Adrenal gland (tissue), 12 donors: ENCODE data around the gene BRD4. TPM values are rescaled to one million over a fixed set of nuclear protein-coding genes. Genes with fewer than 3 reads are reported as not detected.

Experiments used
- DNase-seq, 7 donors: peaks; one replicate each; pipeline ENCODE4 v3.0.0-alpha.2; 2019 to 2020
- H3K27ac ChIP-seq, 5 donors: fragments of 200-600 bp; sonication (generic) in 4 of 5; 1 replicate in 3 of 5; 2 replicates in 2 of 5; pipeline versions ENCODE4 v1.5.1 to v1.8.0; 2016 to 2020; ENCODE audit warnings: mild to moderate bottlenecking in 1 of 5
- H3K27me3 ChIP-seq: fragments of 200-600 bp; 2 replicates; pipeline ENCODE4 v1.8.0; 2021
- H3K36me3 ChIP-seq, 2 donors: fragments of 200-600 bp; replicated peaks in 1 of 2; 1 replicate in 1 of 2; 2 replicates in 1 of 2; pipeline versions ENCODE4 v1.5.1 to v1.8.0; 2018 to 2022
- H3K4me1 ChIP-seq, 2 donors: fragments of 200-600 bp; replicated peaks in 1 of 2; 1 replicate in 1 of 2; 2 replicates in 1 of 2; pipeline versions ENCODE4 v1.5.1 to v1.8.0; 2018 to 2021
- H3K4me3 ChIP-seq, 4 donors: fragments of 200-600 bp; sonication (generic) in 3 of 4; one replicate each; pipeline ENCODE4 v1.5.1; 2016 to 2018
- H3K9me3 ChIP-seq, 3 donors: fragments of 200-600 bp; sonication (generic) in 1 of 3; replicated peaks in 1 of 3; 1 replicate in 2 of 3; 2 replicates in 1 of 3; pipeline versions ENCODE4 v1.5.1 to v1.8.0; 2016 to 2021
- CTCF ChIP-seq, 6 experiments: fragments of 450-650 bp in 4 of 6; fragments of 200-600 bp in 2 of 6; sonication (generic) in 1 of 6; IDR thresholded peaks; 1 replicate in 5 of 6; 2 replicates in 1 of 6; pipeline versions ENCODE4 v1.5.1 to v1.8.0; 2016 to 2021; ENCODE audit warnings: antibody characterized with exemption in 6 of 6, mild to moderate bottlenecking in 2 of 6, moderate library complexity in 1 of 6
- POLR2A ChIP-seq, 2 donors: fragments of 450-650 bp; IDR thresholded peaks; one replicate each; pipeline ENCODE4 v1.6.1; 2017; ENCODE audit warnings: antibody characterized with exemption in 2 of 2, mild to moderate bottlenecking in 2 of 2, moderate library complexity in 1 of 2
- WGBS, 4 donors: extraction: QIAGEN DNeasy Blood & Tissue Kit in 2 of 4; methylation state at CpG; one replicate each; pipeline versions ENCODE4 v1.1.5 to v1.1.7; 2013 to 2017; 5-methylcytosine and 5-hydroxymethylcytosine counted together
- intact Hi-C, 2 donors: fragments of 100-400 bp; cut with DNase I; formaldehyde crosslinking; loops; one replicate each; pipeline versions ENCODE4 v1.14.1 to v1.15.0; 2022 to 2023
- polyA plus RNA-seq, 3 donors: library from polyadenylated mRNA; stranded (reverse); fragments of 200-250 nt in 2 of 3; fragments of 350-450 nt in 1 of 3; fragmentation: Illumina TruSeq in 1 of 3; extraction: RNeasy Lipid Tissue Mini Kit (QIAGEN cat#74804) in 1 of 3; gene quantifications; one replicate each; pipeline ENCODE4 v1.2.3, GENCODE V29; 2013 to 2014
- total RNA-seq, 9 donors: library from RNA; depleted of rRNA in 4 of 9; stranded (reverse); fragments of >200 nt in 4 of 9; fragments of 120-200 nt in 1 of 9; fragmentation: NEBNext Ultra II Directional in 1 of 9; extraction: Animal tissue kit (Norgen Biotek cat#: 25700) in 1 of 9; gene quantifications; one replicate each; pipeline versions ENCODE4 v1.1.0 to v1.2.4, GENCODE V29; 2013 to 2023
- donor health status: healthy with polysubstance abuse.
- donor health status: Bipolar disorder and iron deficiency.
- donor health status: DM: yes; HTN: yes; CAD: no.
- donor health status: DM: no; HTN: no; CAD: no.
- donor health status: DM: no; HTN: no; CAD: no.
- donor health status: DM: yes; HTN: yes; CAD: no.

BRD4 gene
- total and polyA plus RNA-seq, 12 donors = 10.1 to 109 (median 34.9) TPM

GRCh38 chr19:15222738-15223648 is 109.3 kb downstream of the BRD4 start:
- WGBS, 4 donors = 2 to 5% (median 2%) methylated on average over 22 to 48 of the region's 48 CpGs
- Histone ChIP-seq H3K4me1 (peaks cover 5 to 10% of the 10 kb centered on the region in 2 donors), H3K9me3 (no peaks in the 10 kb centered on the region), H3K4me3 (peak overlapping the region in 2 of 4 donors; percentile 23 to 75), H3K27ac (peak overlapping the region in 1 of 5 donors; percentile 41), H3K27me3 (no peaks in the 10 kb centered on the region), H3K36me3 (no peaks in the 10 kb centered on the region)
- peak; percentile 87 to 96 (median 92) for DNase-seq
- intact Hi-C loops = no loop called here
- no peak for TF ChIP-seq POLR2A (IDR thresholded peaks at IDR 0.05)
- no peak for TF ChIP-seq CTCF (IDR thresholded peaks at IDR 0.05)

GRCh38 chr19:15220833-15221232 is 111.5 kb downstream of the BRD4 start:
- Histone ChIP-seq H3K27ac (no peak overlapping the region), H3K9me3 (no peaks in the 10 kb centered on the region), H3K4me1 (peaks cover 5 to 10% of the 10 kb centered on the region in 2 donors), H3K27me3 (no peaks in the 10 kb centered on the region), H3K4me3 (no peak overlapping the region), H3K36me3 (no peaks in the 10 kb centered on the region)
- DNase-seq = no peak
- no peak for TF ChIP-seq POLR2A (IDR thresholded peaks at IDR 0.05)
- no peak for TF ChIP-seq CTCF (IDR thresholded peaks at IDR 0.05)
- 63 to 74% (median 70%) methylated on average over 6 of the region's 6 CpGs for WGBS, 4 donors
- intact Hi-C loops = no loop called here

GRCh38 chr19:15218501-15218900 is 113.8 kb downstream of the BRD4 start:
- 75 to 83% (median 77%) methylated on average over 7 of the region's 7 CpGs for WGBS, 4 donors
- no peaks in the 10 kb centered on the region for H3K36me3 ChIP-seq
- intact Hi-C loops = no loop called here
- H3K27ac ChIP-seq = no peak overlapping the region
- no peaks in the 10 kb centered on the region for H3K27me3 ChIP-seq
- H3K4me3 ChIP-seq = no peak overlapping the region
- H3K9me3 ChIP-seq = no peaks in the 10 kb centered on the region
- peaks cover 0 to 4% of the 10 kb centered on the region in 2 donors for H3K4me1 ChIP-seq
- no peak for DNase-seq
- no peak for TF ChIP-seq CTCF (IDR thresholded peaks at IDR 0.05)
- TF ChIP-seq POLR2A (IDR thresholded peaks at IDR 0.05) = no peak

GRCh38 chr19:15216363-15216762 is 116.0 kb downstream of the BRD4 start:
- H3K36me3 ChIP-seq = no peaks in the 10 kb centered on the region
- 80 to 92% (median 88%) methylated on average over 7 of the region's 7 CpGs for WGBS, 4 donors
- intact Hi-C loops = no loop called here
- no peak for DNase-seq
- H3K27ac ChIP-seq = no peak overlapping the region
- TF ChIP-seq CTCF (IDR thresholded peaks at IDR 0.05) = no peak
- TF ChIP-seq POLR2A (IDR thresholded peaks at IDR 0.05) = no peak
- no peaks in the 10 kb centered on the region for H3K27me3 ChIP-seq
- no peaks in the 10 kb centered on the region for H3K4me1 ChIP-seq
- H3K4me3 ChIP-seq = no peak overlapping the region
- no peaks in the 10 kb centered on the region for H3K9me3 ChIP-seq
